HEK293T (cell line): ENCODE results near the gene GALM.

Experiments
- ARNT ChIP-seq: fragments of 450-650 bp; IDR thresholded peaks from 2 replicates; pipeline ENCODE4 v1.6.1; 2017; ENCODE audit warnings: mild to moderate bottlenecking
- BHLHE40 ChIP-seq: fragments of 450-650 bp; IDR thresholded peaks from 2 replicates; pipeline ENCODE4 v1.6.1; 2016; ENCODE audit warnings: mild to moderate bottlenecking, moderate library complexity, borderline replicate concordance
- CTBP1 ChIP-seq: fragments of 450-650 bp; IDR thresholded peaks from 2 replicates; pipeline ENCODE4 v1.6.1; 2016; ENCODE audit warnings: borderline replicate concordance
- ELF4 ChIP-seq: fragments of 450-650 bp; IDR thresholded peaks from 2 replicates; pipeline ENCODE4 v1.6.1; 2017; ENCODE audit warnings: antibody characterized with exemption
- FOXA1 ChIP-seq: fragments of 450-650 bp; IDR thresholded peaks from 2 replicates; pipeline ENCODE4 v1.6.1; 2016; ENCODE audit warnings: mild to moderate bottlenecking
- FOXK2 ChIP-seq: fragments of 450-650 bp; IDR thresholded peaks from 2 replicates; pipeline ENCODE4 v1.6.1; 2016; ENCODE audit warnings: mild to moderate bottlenecking
- FOXM1 ChIP-seq: fragments of 450-650 bp; IDR thresholded peaks from 2 replicates; pipeline ENCODE4 v1.6.1; 2017; ENCODE audit warnings: mild to moderate bottlenecking, borderline replicate concordance
- L3MBTL2 ChIP-seq: fragments of 450-650 bp; conservative IDR thresholded peaks from 2 replicates; pipeline ENCODE4 v1.6.1; 2016; ENCODE audit warnings: mild to moderate bottlenecking
- NFRKB ChIP-seq: fragments of 450-650 bp; IDR thresholded peaks from 2 replicates; pipeline ENCODE4 v1.6.1; 2016; ENCODE audit warnings: mild to moderate bottlenecking, moderate library complexity
- SP1 ChIP-seq: fragments of 450-650 bp; IDR thresholded peaks from 2 replicates; pipeline ENCODE4 v1.6.1; 2017
- SUZ12 ChIP-seq: fragments of 450-650 bp; IDR thresholded peaks from 2 replicates; pipeline ENCODE4 v1.6.1; 2016; ENCODE audit warnings: mild to moderate bottlenecking
- ZNF384 ChIP-seq: fragments of 450-650 bp; IDR thresholded peaks from 2 replicates; pipeline ENCODE4 v1.6.1; 2016

DNA sequence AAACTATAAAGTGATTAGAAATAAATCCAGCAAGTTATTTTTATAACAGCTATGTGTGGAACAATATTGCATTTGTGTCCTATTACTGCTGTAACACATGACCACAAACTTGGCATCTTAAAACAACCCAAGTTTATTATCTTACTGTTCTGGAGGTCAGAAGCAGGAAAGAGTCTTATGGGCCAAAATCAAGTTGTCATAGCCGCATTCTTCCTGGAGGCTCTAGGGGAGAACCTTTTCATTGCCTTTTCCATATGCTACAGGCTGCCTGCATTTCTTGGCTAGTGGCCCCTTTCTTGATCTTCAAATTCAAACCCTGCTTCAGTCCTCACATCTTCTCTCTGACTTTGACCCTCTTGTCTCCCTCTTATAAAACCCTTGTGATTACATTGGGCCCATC, 36.2 kb upstream of the GALM start:
- no peak for TF ChIP-seq SUZ12
- no peak for TF ChIP-seq FOXM1
- TF ChIP-seq ELF4, result no peak
- TF ChIP-seq BHLHE40, result no peak
- no peak for TF ChIP-seq SP1
- no peak for TF ChIP-seq FOXK2
- TF ChIP-seq ZNF384, result no peak
- TF ChIP-seq CTBP1, result no peak
- TF ChIP-seq FOXA1, result no peak
- no peak for TF ChIP-seq ARNT
- TF ChIP-seq L3MBTL2, result no peak
- no peak for TF ChIP-seq NFRKB
